HepG2 (cell line): ENCODE results near the gene HS6ST1. TPM values are rescaled to one million over a fixed set of nuclear protein-coding genes. Genes with fewer than 3 reads are reported as not detected.

Source experiments
- ARNTL ChIP-seq: sonication (generic); formaldehyde crosslinking; IDR thresholded peaks from 2 replicates; pipeline ENCODE4 v1.4.0; 2020; ENCODE audit warnings: mild to moderate bottlenecking, missing genetic modification reagents
- CCDC6 ChIP-seq: sonication (generic); formaldehyde crosslinking; IDR thresholded peaks from 2 replicates; pipeline ENCODE4 v1.8.1; 2022; ENCODE audit warnings: mild to moderate bottlenecking, missing genetic modification reagents, moderate library complexity
- EEA1 ChIP-seq: sonication (generic); formaldehyde crosslinking; IDR thresholded peaks from 2 replicates; pipeline ENCODE4 v1.5.1; 2020; ENCODE audit warnings: mild to moderate bottlenecking, missing genetic modification reagents, borderline replicate concordance
- ETS1 ChIP-seq: sonication (generic); formaldehyde crosslinking; IDR thresholded peaks from 2 replicates; pipeline ENCODE4 v1.4.0; 2020; ENCODE audit warnings: missing genetic modification reagents
- FOXA3 ChIP-seq: IDR thresholded peaks from 2 replicates; pipeline ENCODE4 v1.6.1; 2016; ENCODE audit warnings: missing genetic modification reagents, missing compliant biosample characterization
- GLI4 ChIP-seq: sonication (generic); formaldehyde crosslinking; IDR thresholded peaks from 2 replicates; pipeline ENCODE4 v1.5.1; 2020; ENCODE audit warnings: missing genetic modification reagents, mild to moderate bottlenecking, moderate library complexity, borderline replicate concordance
- GLMP ChIP-seq: sonication (generic); formaldehyde crosslinking; IDR thresholded peaks from 2 replicates; pipeline ENCODE4 v1.9.0; 2021; ENCODE audit warnings: missing genetic modification reagents, mild to moderate bottlenecking, borderline replicate concordance
- GZF1 ChIP-seq: sonication (generic); formaldehyde crosslinking; IDR thresholded peaks from 2 replicates; pipeline ENCODE4 v1.5.1; 2020; ENCODE audit warnings: mild to moderate bottlenecking, missing genetic modification reagents
- HNF4A ChIP-seq: sonication (generic); formaldehyde crosslinking; IDR thresholded peaks from 2 replicates; pipeline ENCODE4 v1.4.0; 2020; ENCODE audit warnings: missing genetic modification reagents
- NCOA1 ChIP-seq: sonication (generic); formaldehyde crosslinking; IDR thresholded peaks from 2 replicates; pipeline ENCODE4 v1.9.0; 2021; ENCODE audit warnings: missing genetic modification reagents
- NCOA2 ChIP-seq: sonication (generic); formaldehyde crosslinking; IDR thresholded peaks from 2 replicates; pipeline ENCODE4 v1.8.0; 2022; ENCODE audit warnings: inconsistent platforms
- NCOA5 ChIP-seq: sonication (generic); formaldehyde crosslinking; IDR thresholded peaks from 2 replicates; pipeline ENCODE4 v1.4.0; 2020; ENCODE audit warnings: missing genetic modification reagents
- PBX3 ChIP-seq: sonication (generic); formaldehyde crosslinking; IDR thresholded peaks from 2 replicates; pipeline ENCODE4 v1.8.1; 2023; ENCODE audit warnings: missing genetic modification reagents, inconsistent platforms, borderline replicate concordance
- POLR2A ChIP-seq, 2 experiments: IDR thresholded peaks; 2 replicates each; pipeline ENCODE4 v1.6.1; 2011; ENCODE audit warnings: low read depth in 2 of 2, low read length in 2 of 2, mild to moderate bottlenecking in 1 of 2, moderate library complexity in 1 of 2; ENCODE audit not compliant: insufficient read depth in 1 of 2
- SRF ChIP-seq: IDR thresholded peaks from 2 replicates; pipeline ENCODE4 v1.6.1; 2011; ENCODE audit warnings: mild to moderate bottlenecking, low read depth, low read length, moderate library complexity
- XBP1 ChIP-seq: sonication (generic); formaldehyde crosslinking; IDR thresholded peaks from 2 replicates; pipeline ENCODE4 v1.5.0; 2020; ENCODE audit warnings: missing genetic modification reagents
- ZNF180 ChIP-seq: sonication (generic); formaldehyde crosslinking; IDR thresholded peaks from 2 replicates; pipeline ENCODE4 v1.4.0; 2020; ENCODE audit warnings: low read depth, missing genetic modification reagents, borderline replicate concordance
- ZNF225 ChIP-seq: sonication (generic); formaldehyde crosslinking; IDR thresholded peaks from 2 replicates; pipeline ENCODE4 v1.4.0; 2020; ENCODE audit warnings: mild to moderate bottlenecking, missing genetic modification reagents
- ZNF589 ChIP-seq: sonication (generic); formaldehyde crosslinking; conservative IDR thresholded peaks from 2 replicates; pipeline ENCODE4 v1.8.0; 2022; ENCODE audit warnings: mild to moderate bottlenecking, moderate library complexity, missing genetic modification reagents
- ZNF703 ChIP-seq: sonication (generic); formaldehyde crosslinking; IDR thresholded peaks from 2 replicates; pipeline ENCODE4 v1.5.1; 2020; ENCODE audit warnings: missing genetic modification reagents, mild to moderate bottlenecking, moderate library complexity, borderline replicate concordance
- ZNF766 ChIP-seq: sonication (generic); formaldehyde crosslinking; IDR thresholded peaks from 2 replicates; pipeline ENCODE4 v1.5.0; 2020; ENCODE audit warnings: missing genetic modification reagents, borderline replicate concordance
- ZNF792 ChIP-seq: IDR thresholded peaks from 2 replicates; pipeline ENCODE4 v1.6.1; 2016
- ZNF883 ChIP-seq: sonication (generic); formaldehyde crosslinking; IDR thresholded peaks from 2 replicates; pipeline ENCODE4 v1.5.1; 2020; ENCODE audit warnings: mild to moderate bottlenecking, missing genetic modification reagents; ENCODE audit errors: not compliant biosample characterization
- polyA plus RNA-seq, 8 experiments: library from polyadenylated mRNA; depleted of rRNA in 3 of 8; stranded (reverse) in 7 of 8; unstranded in 1 of 8; fragments of >200 nt; fragmentation: Illumina TruSeq in 4 of 8; extraction: Trizol in 4 of 8; gene quantifications; 2 replicates each; pipeline versions ENCODE4 v1.2.1 to v1.2.3, GENCODE V29; 2011 to 2016; ENCODE audit warnings: low read depth in 4 of 8, missing spikeins in 1 of 8, mixed read lengths in 1 of 8; ENCODE audit not compliant: insufficient read depth in 1 of 8
- total RNA-seq, 5 experiments: library from RNA; depleted of rRNA; stranded (reverse); fragments of >200 nt; fragmentation: Illumina TruSeq; extraction: Trizol; gene quantifications; 2 replicates each; pipeline ENCODE4 v1.2.3, GENCODE V29; 2016; ENCODE audit warnings: low read depth in 1 of 5
- TF ChIP-seq, protein P1 (sequence below): IDR thresholded peaks from 2 replicates; pipeline ENCODE4 v1.6.1; 2016; ENCODE audit warnings: missing biosample characterization, missing genetic modification reagents, low read depth

The HS6ST1 gene
- total and polyA plus RNA-seq, 2 of the 13 experiments (the other 11 are each of a cell fraction or from before 2014, with no cell fraction given) = 34.5 to 84.6 TPM

DNA sequence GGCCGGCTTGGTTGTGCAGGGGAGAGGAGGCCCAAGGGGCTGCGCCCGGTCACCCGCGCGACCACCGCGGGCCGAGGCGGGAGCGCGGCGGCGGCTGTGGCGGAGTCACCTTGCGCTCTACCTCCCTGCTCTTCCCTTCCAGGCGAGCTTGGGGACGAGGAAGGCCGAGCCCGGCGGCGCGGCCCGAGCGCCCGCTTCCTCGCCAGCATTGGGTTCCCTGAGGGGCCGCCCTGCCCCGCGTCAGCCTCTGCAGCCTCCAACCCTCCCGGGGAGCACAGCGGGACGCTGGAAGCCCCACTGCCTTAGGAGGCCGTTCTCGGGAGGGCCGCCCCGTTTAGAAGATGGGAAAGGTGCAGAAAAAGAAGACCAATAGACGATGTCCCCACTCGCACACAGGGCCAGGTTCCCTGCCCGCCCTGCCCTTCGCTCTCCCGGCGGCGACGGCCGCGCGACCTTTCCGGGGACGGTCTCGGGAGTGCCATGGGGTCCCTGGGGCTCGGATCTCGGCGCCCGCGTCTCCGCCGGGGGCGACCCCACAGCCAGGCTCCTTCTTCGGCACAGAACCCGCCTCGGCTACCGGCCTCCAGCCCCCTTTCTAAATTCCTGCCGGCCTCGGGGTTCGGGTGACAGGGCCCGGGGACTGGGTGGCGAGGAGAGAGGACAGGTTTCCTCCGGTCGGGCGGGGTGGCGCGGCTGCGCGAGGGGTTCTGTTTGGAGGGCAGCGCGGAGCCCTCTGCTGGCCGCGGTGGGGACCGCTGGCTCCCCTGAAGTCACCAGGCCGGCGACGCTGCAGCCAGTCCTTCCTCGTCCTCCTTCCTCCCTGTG, 85.5 kb downstream of the HS6ST1 start (continued):
- TF ChIP-seq GLMP (CRISPR knock-in tag) = no peak
- peak; percentile 83; the same call in 1 of the 2 replicates for TF ChIP-seq ZNF180 (CRISPR knock-in tag)
- no peak; the same call in 1 of the 2 replicates for TF ChIP-seq ETS1 (CRISPR knock-in tag)
- TF ChIP-seq, protein P1, sequence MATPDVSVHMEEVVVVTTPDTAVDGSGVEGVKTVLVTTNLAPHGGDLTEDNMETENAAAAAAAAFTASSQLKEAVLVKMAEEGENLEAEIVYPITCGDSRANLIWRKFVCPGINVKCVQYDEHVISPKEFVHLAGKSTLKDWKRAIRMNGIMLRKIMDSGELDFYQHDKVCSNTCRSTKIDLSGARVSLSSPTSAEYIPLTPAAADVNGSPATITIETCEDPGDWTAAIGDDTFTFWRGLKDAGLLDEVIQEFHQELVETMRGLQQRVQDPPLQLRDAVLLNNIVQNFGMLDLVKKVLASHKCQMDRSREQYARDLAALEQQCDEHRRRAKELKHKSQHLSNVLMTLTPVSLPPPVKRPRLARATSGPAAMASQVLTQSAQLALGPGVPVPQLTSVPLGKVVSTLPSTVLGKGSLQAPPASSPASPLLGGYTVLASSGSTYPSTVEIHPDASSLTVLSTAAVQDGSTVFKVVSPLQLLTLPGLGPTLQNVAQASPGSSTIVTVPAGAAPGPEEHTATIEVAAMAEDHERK = no peak
- no peak for TF ChIP-seq CCDC6 (CRISPR knock-in tag)
- TF ChIP-seq GZF1 (CRISPR knock-in tag) = peak; percentile 92
- no peak for TF ChIP-seq XBP1 (CRISPR knock-in tag)
- 0 out of 2 replicates have a peak, but pooled peaks have one; percentile 24 for TF ChIP-seq NCOA2 (CRISPR knock-in tag)
- TF ChIP-seq ZNF883 (CRISPR knock-in tag) = peak; percentile 50
- no peak for TF ChIP-seq NCOA5
- TF ChIP-seq FOXA3 (CRISPR knock-in tag) = peak; percentile 61
- TF ChIP-seq PBX3 = no peak
- TF ChIP-seq ZNF589 (CRISPR knock-in tag) = no peak; the same call in 1 of the 2 replicates
- TF ChIP-seq HNF4A (CRISPR knock-in tag) = peak; percentile 49
- peak; percentile 45 to 64; a peak in 2 of 4 replicates for TF ChIP-seq POLR2A (IDR thresholded peaks at IDR 0.05; ENCODE audit: insufficient read depth in 1 of 2, low read depth in 2 of 2, low read length in 2 of 2)
- TF ChIP-seq GLI4 = peak; percentile 94; the same call in 1 of the 2 replicates
- peak; percentile 85 for TF ChIP-seq ARNTL (CRISPR knock-in tag)
- peak; percentile 85; the same call in 1 of the 2 replicates for TF ChIP-seq ZNF703 (CRISPR knock-in tag)
- TF ChIP-seq SRF = no peak
- TF ChIP-seq ZNF792 (CRISPR knock-in tag) = peak; percentile 83
- TF ChIP-seq ZNF766 (CRISPR knock-in tag) = no peak; the same call in none of the 2 replicates
- TF ChIP-seq EEA1 (CRISPR knock-in tag) = 0 out of 2 replicates have a peak, but pooled peaks have one; percentile 52
- TF ChIP-seq NCOA1 (CRISPR knock-in tag) = peak; percentile 89
- peak; percentile 92 for TF ChIP-seq ZNF225 (CRISPR knock-in tag)
